Naive thymus-derived CD4-positive, alpha-beta T cell (primary cell): ENCODE measurements around the gene KRTAP10-5. TPM values are rescaled to one million over a fixed set of nuclear protein-coding genes. Genes with fewer than 3 reads are reported as not detected.
A peak's percentile ranks its signal among the peaks of the same experiment; 100 is the strongest.
"Not testable (repeated sequence)": the region's sequence is repeated elsewhere in the genome, so short reads cannot be mapped to it uniquely, and the experiment has no call there.

Experiments
- ATAC-seq: fragments of 150-1000 bp; cut with Tn5 transposase; 2 replicates; pipeline ENCODE4 v1.10.0; 2021; ENCODE audit warnings: mild to moderate bottlenecking, moderate library complexity
- CTCF ChIA-PET: fragments of 350-600 bp; sonication (Branson Sonifier 250); formaldehyde crosslinking; loops from one replicate; lab custom pipeline; 2021; ENCODE audit warnings: antibody characterized with exemption; lab: Charles Lee
- POLR2A ChIA-PET: fragments of 350-600 bp; sonication (Branson Sonifier 250); formaldehyde crosslinking; loops from one replicate; lab custom pipeline; 2021; ENCODE audit warnings: antibody characterized with exemption, inconsistent platforms; lab: Charles Lee
- DNase-seq, 9 donors: peaks; one replicate each; pipeline versions ENCODE4 v3.0.0 to v3.0.0-alpha.2; 2020 to 2022; ENCODE audit warnings: mixed read lengths in 1 of 9
- H3K27ac ChIP-seq: one replicate; pipeline ENCODE4 v1.7.0; 2013; ENCODE audit warnings: mild to moderate bottlenecking, low read depth, low read length, moderate library complexity
- H3K27me3 ChIP-seq, 2 donors: one replicate each; pipeline ENCODE4 v1.7.0; 2013; ENCODE audit warnings: low read length in 2 of 2, mild to moderate bottlenecking in 2 of 2, moderate library complexity in 2 of 2; ENCODE audit not compliant: control insufficient read depth in 2 of 2, insufficient read depth in 2 of 2
- H3K36me3 ChIP-seq, 3 experiments: 1 replicate in 2 of 3; 2 replicates in 1 of 3; pipeline ENCODE4 v1.7.0; 2013; ENCODE audit warnings: low read length in 3 of 3, mild to moderate bottlenecking in 3 of 3, moderate library complexity in 1 of 3; ENCODE audit not compliant: insufficient read depth in 3 of 3, control insufficient read depth in 2 of 3
- H3K4me1 ChIP-seq, 2 donors: one replicate each; pipeline ENCODE4 v1.7.0; 2013; ENCODE audit warnings: low read length in 2 of 2, mild to moderate bottlenecking in 2 of 2, moderate library complexity in 1 of 2; ENCODE audit not compliant: control insufficient read depth in 2 of 2, insufficient read depth in 2 of 2
- H3K4me3 ChIP-seq: 2 replicates; pipeline ENCODE4 v1.7.0; 2013; ENCODE audit warnings: mild to moderate bottlenecking, low read length
- H3K9me3 ChIP-seq, 3 experiments: 1 replicate in 2 of 3; 2 replicates in 1 of 3; pipeline ENCODE4 v1.7.0; 2013; ENCODE audit warnings: low read length in 3 of 3; ENCODE audit not compliant: control insufficient read depth in 2 of 3
- H3K27ac Mint-ChIP-seq, 9 donors: one replicate each; pipeline ENCODE4 v1.8.0; 2020 to 2022; ENCODE audit warnings: mixed read lengths in 9 of 9, mild to moderate bottlenecking in 8 of 9, moderate library complexity in 5 of 9, inconsistent platforms in 2 of 9
- H3K27me3 Mint-ChIP-seq, 5 donors: one replicate each; pipeline ENCODE4 v1.8.0; 2021 to 2022; ENCODE audit warnings: mixed read lengths in 5 of 5, mild to moderate bottlenecking in 1 of 5
- H3K36me3 Mint-ChIP-seq, 5 donors: one replicate each; pipeline ENCODE4 v1.8.0; 2020 to 2022; ENCODE audit warnings: mixed read lengths in 5 of 5, mild to moderate bottlenecking in 3 of 5, inconsistent platforms in 1 of 5
- H3K4me1 Mint-ChIP-seq, 7 donors: one replicate each; pipeline ENCODE4 v1.8.0; 2020 to 2022; ENCODE audit warnings: mixed read lengths in 7 of 7, mild to moderate bottlenecking in 3 of 7, inconsistent platforms in 1 of 7
- H3K4me3 Mint-ChIP-seq, 10 donors: one replicate each; pipeline ENCODE4 v1.8.0; 2020 to 2022; ENCODE audit warnings: mild to moderate bottlenecking in 10 of 10, mixed read lengths in 10 of 10, moderate library complexity in 6 of 10, inconsistent platforms in 2 of 10
- H3K9me3 Mint-ChIP-seq, 11 donors: one replicate each; pipeline ENCODE4 v1.8.0; 2020 to 2022; ENCODE audit warnings: mixed read lengths in 11 of 11, mild to moderate bottlenecking in 4 of 11, inconsistent platforms in 1 of 11, moderate library complexity in 1 of 11
- intact Hi-C, 2 donors: fragments of 100-400 bp; cut with micrococcal nuclease; formaldehyde crosslinking; loops; one replicate each; pipeline ENCODE4 v1.15.1; 2023
- polyA plus RNA-seq, 2 donors: library from polyadenylated mRNA; unstranded; fragments of 300-500 nt; fragmentation: Illumina TruSeq; gene quantifications; one replicate each; pipeline ENCODE4 v1.2.3, GENCODE V29; 2021
- total RNA-seq, 6 experiments: library from RNA in 5 of 6; stranded (reverse) in 5 of 6; gene quantifications; 1 replicate in 5 of 6; 2 replicates in 1 of 6; pipeline ENCODE4 v1.2.3 and lab custom pipeline; 2021 to 2026

KRTAP10-5 gene
- total and polyA plus RNA-seq, 7 experiments from 2014 or later = not detected

- H3K4me1 Mint-ChIP-seq, POLR2A ChIA-PET, H3K36me3 ChIP-seq, H3K27ac Mint-ChIP-seq, H3K27me3 ChIP-seq, ATAC-seq, CTCF ChIA-PET, H3K9me3 ChIP-seq, intact Hi-C loops, H3K36me3 Mint-ChIP-seq, H3K4me3 Mint-ChIP-seq, H3K4me1 ChIP-seq, H3K4me3 ChIP-seq, DNase-seq, H3K27ac ChIP-seq: not testable (repeated sequence)
- Mint-ChIP-seq H3K9me3 (peaks cover 2 to 25% (median 9%) of the 10 kb centered on the region in 11 donors), H3K27me3 (peaks cover 0 to 31% (median 0%) of the 10 kb centered on the region in 5 donors)
Measured at GRCh38 chr21:44601091-44601490, 20.7 kb upstream of the KRTAP10-5 start.

DNA sequence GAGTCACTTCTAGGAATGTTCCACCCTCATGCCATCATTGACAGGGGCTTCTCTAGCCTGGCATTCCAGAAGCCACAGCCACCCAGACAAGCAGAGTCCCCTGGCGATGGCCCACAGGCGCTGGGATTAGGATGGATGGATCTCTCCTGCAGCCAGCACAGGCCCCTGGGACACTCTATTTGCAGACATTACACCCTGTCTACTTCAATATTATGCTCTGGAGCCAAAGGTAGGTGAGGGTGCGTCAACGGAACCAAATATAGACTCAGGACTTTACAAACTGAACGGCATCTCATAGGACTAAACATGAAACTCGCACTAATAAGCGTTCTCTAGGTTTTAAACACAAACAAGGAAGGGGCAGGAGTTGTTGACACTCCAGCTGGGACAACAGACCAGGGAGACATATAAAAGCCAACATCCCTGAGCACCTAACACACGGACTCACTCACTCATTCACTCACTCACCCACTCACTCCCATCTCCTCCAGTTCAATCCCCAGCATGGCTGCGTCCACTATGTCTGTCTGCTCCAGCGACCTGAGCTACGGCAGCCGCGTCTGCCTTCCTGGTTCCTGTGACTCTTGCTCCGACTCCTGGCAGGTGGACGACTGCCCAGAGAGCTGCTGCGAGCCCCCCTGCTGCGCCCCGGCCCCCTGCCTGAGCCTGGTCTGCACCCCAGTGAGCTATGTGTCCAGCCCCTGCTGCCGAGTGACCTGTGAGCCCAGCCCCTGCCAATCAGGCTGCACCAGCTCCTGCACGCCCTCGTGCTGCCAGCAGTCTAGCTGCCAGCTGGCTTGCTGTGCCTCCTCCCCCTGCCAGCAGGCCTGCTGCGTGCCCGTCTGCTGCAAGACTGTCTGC, 19.9 kb upstream of the KRTAP10-5 start, which contains the start of gene KRTAP10-7:
Gene KRTAP10-7, plus strand, starts transcription at position 480 of the 861 bp plus-strand sequence. Its CDS starts 25 bp downstream, at position 505.
- POLR2A ChIA-PET, intact Hi-C loops, H3K9me3 ChIP-seq, DNase-seq, H3K27ac Mint-ChIP-seq, H3K4me1 Mint-ChIP-seq, CTCF ChIA-PET, H3K27me3 ChIP-seq, H3K4me3 Mint-ChIP-seq, H3K27ac ChIP-seq, H3K36me3 ChIP-seq, ATAC-seq, H3K4me3 ChIP-seq, H3K36me3 Mint-ChIP-seq, H3K4me1 ChIP-seq: not testable (repeated sequence)
- H3K27me3 Mint-ChIP-seq = peaks cover 0 to 25% (median 0%) of the 10 kb centered on the region in 5 donors
- peaks cover 2 to 18% (median 7%) of the 10 kb centered on the region in 11 donors for H3K9me3 Mint-ChIP-seq

GRCh38 chr21:44599264-44600029, 19.0 kb upstream of the KRTAP10-5 start:
- DNase-seq = no peak
- POLR2A ChIA-PET = no interaction called here
- no peak overlapping the region for H3K27ac Mint-ChIP-seq

GRCh38 chr21:44598061-44598460, 17.7 kb upstream of the KRTAP10-5 start:
- peaks cover 2 to 12% (median 5%) of the 10 kb centered on the region in 11 donors for H3K9me3 Mint-ChIP-seq
- CTCF ChIA-PET = no interaction called here
- H3K4me3 Mint-ChIP-seq = no peak overlapping the region
- intact Hi-C loops = no loop called here
- no peak overlapping the region for H3K4me3 ChIP-seq
- ATAC-seq (no peak), DNase-seq (no peak)
- no peaks in the 10 kb centered on the region for H3K4me1 ChIP-seq
- H3K9me3 ChIP-seq = no peaks in the 10 kb centered on the region
- peaks cover 0 to 6% (median 3%) of the 10 kb centered on the region in 7 donors for H3K4me1 Mint-ChIP-seq
- POLR2A ChIA-PET = no interaction called here
- H3K27me3 Mint-ChIP-seq = peaks cover 0 to 17% (median 0%) of the 10 kb centered on the region in 5 donors
- no peaks in the 10 kb centered on the region for H3K27me3 ChIP-seq
- peaks cover 0 to 7% (median 0%) of the 10 kb centered on the region in 5 donors for H3K36me3 Mint-ChIP-seq
- no peaks in the 10 kb centered on the region for H3K36me3 ChIP-seq
- no peak overlapping the region for H3K27ac Mint-ChIP-seq
- no peak overlapping the region for H3K27ac ChIP-seq

More at GRCh38 chr21:44599264-44600029, 19.0 kb upstream of the KRTAP10-5 start:
- Histone ChIP-seq H3K36me3 (no peaks in the 10 kb centered on the region), H3K27me3 (no peaks in the 10 kb centered on the region), H3K4me3 (no peak overlapping the region), H3K27ac (no peak overlapping the region), H3K4me1 (no peaks in the 10 kb centered on the region), H3K9me3 (no peaks in the 10 kb centered on the region)
- Mint-ChIP-seq H3K4me3 (no peak overlapping the region), H3K36me3 (peaks cover 0 to 7% (median 0%) of the 10 kb centered on the region in 5 donors), H3K9me3 (peaks cover 2 to 12% (median 5%) of the 10 kb centered on the region in 11 donors), H3K4me1 (peaks cover 0 to 6% (median 4%) of the 10 kb centered on the region in 7 donors), H3K27me3 (peaks cover 0 to 18% (median 0%) of the 10 kb centered on the region in 5 donors)
- CTCF ChIA-PET = interaction anchor here (0.6 kb wide), 1 partner anchor 16 kb away, joined by 3 read pairs; no protein-coding TSS in a partner anchor
- intact Hi-C loops = no loop called here
- ATAC-seq = no peak

GRCh38 chr21:44596068-44596725, 15.8 kb upstream of the KRTAP10-5 start:
- ChIA-PET POLR2A (interaction anchor here (0.8 to 1.4 kb wide), 2 partner anchors 62 to 98 kb away, joined by 3 to 5 read pairs; partner anchors contain the start of gene KRTAP12-3), CTCF (no interaction called here)
- DNase-seq = no peak
- Mint-ChIP-seq H3K27ac (peak overlapping the region in 2 of 9 donors; percentile 1 to 24), H3K36me3 (peaks cover 0 to 7% (median 0%) of the 10 kb centered on the region in 5 donors), H3K4me1 (peaks cover 0 to 6% (median 2%) of the 10 kb centered on the region in 7 donors), H3K4me3 (no peak overlapping the region), H3K9me3 (peaks cover 2 to 12% (median 5%) of the 10 kb centered on the region in 11 donors), H3K27me3 (peaks cover 0 to 18% (median 0%) of the 10 kb centered on the region in 5 donors)
- H3K27me3 ChIP-seq = no peaks in the 10 kb centered on the region
- no peak for ATAC-seq
- no peaks in the 10 kb centered on the region for H3K9me3 ChIP-seq
- intact Hi-C loops = no loop called here
- H3K27ac ChIP-seq = no peak overlapping the region
- H3K4me3 ChIP-seq = no peak overlapping the region
- H3K4me1 ChIP-seq = no peaks in the 10 kb centered on the region
- H3K36me3 ChIP-seq = no peaks in the 10 kb centered on the region

- peak overlapping the region in 2 of 9 donors; percentile 2 to 13 for H3K27ac Mint-ChIP-seq
- no peak for ATAC-seq
- POLR2A ChIA-PET = interaction anchor here (0.8 to 1.4 kb wide), 2 partner anchors 16 to 62 kb away, joined by 3 to 5 read pairs; partner anchors contain the start of gene KRTAP12-3
Measured at GRCh38 chr21:44595524-44595923, 15.1 kb upstream of the KRTAP10-5 start.

More at GRCh38 chr21:44595524-44595923, 15.1 kb upstream of the KRTAP10-5 start:
- Histone ChIP-seq H3K4me1 (no peaks in the 10 kb centered on the region), H3K27me3 (no peaks in the 10 kb centered on the region), H3K4me3 (no peak overlapping the region), H3K9me3 (no peaks in the 10 kb centered on the region), H3K27ac (no peak overlapping the region), H3K36me3 (no peaks in the 10 kb centered on the region)
- Mint-ChIP-seq H3K9me3 (peaks cover 2 to 12% (median 5%) of the 10 kb centered on the region in 11 donors), H3K4me1 (peaks cover 0 to 6% (median 2%) of the 10 kb centered on the region in 7 donors), H3K27me3 (peaks cover 0 to 18% (median 0%) of the 10 kb centered on the region in 5 donors), H3K4me3 (no peak overlapping the region), H3K36me3 (peaks cover 0 to 7% (median 0%) of the 10 kb centered on the region in 5 donors)
- CTCF ChIA-PET = no interaction called here
- DNase-seq = no peak
- intact Hi-C loops = no loop called here
